HG03097 (cell line): Measurements from ENCODE around the gene KLHL17.

Experiments
- ATAC-seq: cut with Tn5 transposase; IDR thresholded peaks from one replicate; pipeline ENCODE4 v1.9.1; 2021; ENCODE audit not compliant: unreplicated experiment, low FRiP score

Gene KLHL17

DNA sequence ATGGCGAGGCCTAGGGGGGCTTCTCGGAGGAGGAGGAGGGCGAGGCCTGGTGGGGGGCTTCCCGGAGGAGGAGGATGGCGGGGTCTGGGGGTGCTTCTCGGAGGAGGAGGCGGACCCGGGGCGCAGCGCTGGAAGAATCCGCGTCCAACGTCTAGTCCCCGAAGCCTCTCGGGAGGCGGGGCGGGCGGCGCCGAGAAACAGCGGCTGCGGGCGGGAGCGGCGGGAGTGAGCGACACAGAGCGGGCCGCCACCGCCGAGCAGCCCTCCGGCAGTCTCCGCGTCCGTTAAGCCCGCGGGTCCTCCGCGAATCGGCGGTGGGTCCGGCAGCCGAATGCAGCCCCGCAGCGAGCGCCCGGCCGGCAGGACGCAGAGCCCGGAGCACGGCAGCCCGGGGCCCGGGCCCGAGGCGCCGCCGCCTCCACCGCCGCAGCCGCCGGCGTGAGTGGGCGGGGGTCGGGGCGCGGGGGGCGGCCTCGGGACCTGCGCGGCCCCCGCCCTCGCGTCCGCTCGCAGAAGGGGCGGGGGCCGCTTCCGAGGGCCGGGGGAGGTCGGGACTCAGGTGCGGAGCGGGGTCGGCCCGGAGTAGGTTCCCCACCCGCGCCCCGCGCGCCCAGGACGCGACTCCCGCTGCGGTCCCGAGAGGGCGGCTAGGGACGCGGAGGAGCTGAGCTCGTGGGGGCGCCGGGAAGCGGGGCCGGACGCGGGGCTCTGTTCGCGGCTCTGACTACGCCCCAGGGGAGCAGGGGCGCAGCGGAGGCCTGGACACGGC lies at the start of gene KLHL17:
TSS of gene KLHL17 (plus strand) at position 222 of the 769 bp plus-strand sequence. CDS start at position 332, 110 bp downstream.
- ATAC-seq, result peak; percentile 37

DNA sequence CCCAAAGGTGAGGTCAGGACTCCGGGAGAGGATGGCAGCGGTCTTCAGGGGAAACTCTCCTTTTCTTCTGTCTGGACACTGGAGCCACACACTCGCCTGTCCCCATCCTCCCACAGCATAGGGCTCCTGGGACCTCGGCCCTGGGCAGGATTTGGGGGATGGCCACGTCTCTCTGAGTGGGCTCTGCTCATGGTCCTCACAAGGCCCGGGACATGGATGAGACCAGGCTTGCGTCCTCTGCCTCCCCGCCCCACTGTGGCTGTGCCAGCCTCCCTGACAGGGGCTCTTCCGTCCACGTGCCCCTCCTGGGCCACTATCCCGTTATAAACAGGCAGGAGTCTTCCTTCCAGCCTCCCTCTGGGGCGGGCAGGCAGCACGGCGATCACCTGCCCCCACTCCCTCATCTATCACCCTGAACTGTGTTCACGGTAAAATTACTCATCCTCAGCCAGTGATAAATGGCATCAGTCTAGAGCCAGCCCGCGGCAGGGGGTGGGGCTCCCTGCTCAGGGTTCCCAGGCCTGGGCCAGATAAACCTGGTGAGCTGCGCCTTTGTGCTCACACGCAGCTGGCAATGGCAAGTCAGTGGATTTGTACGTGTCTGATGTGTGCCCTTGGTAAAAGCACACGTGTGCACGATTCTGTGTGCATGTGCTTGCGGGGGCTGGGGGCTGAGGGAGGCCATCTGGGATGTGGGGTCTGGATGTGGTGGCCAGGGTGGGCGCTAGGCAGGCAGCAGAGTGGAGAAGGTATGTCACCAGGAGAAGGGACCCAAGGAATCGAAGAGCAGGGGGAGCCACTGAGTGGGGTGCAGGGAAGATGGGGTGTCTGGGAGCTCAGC lies 49.3 kb upstream of the KLHL17 start:
- ATAC-seq, result no peak

DNA sequence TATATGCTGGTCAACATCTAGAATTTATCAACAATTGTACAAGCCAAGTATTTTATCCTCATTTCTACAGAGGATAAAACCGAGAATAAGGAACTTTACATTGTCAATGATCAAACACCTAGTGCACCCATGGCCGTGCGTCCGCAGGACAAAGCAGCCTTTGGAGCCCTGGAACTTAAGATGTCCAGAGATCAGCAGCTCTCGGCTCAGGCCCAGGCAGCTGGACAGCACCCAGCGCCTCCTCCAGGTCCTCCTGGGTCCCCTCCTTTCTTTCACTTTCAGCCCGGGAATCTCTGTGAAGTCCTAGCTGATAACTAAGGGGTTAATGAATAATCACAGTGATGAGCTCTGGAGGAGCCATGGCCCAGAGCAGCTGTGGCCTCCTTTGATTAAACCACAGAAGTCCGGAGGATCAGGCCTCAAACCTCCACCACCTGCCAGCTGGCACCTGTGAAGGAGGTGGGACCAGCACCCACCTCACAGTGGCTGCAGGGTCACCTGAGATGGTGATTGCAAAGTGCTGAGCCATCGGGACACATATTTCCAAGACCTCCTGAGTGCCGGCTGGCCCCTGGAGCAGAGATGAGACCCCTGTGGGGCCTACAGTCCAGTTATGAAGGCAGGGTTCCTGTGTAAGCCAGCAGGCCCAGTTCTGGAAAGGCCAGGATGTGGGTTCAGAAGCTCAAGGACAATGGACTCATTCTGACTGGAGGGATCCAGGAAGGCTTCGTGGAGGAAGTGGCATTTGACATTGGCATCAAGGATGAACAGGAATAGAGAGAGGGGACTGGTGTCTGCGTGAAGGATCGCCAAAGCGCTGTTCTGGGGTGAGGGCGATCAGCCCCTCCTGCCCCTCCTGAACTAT lies 48.3 kb upstream of the KLHL17 start:
- no peak for ATAC-seq

DNA sequence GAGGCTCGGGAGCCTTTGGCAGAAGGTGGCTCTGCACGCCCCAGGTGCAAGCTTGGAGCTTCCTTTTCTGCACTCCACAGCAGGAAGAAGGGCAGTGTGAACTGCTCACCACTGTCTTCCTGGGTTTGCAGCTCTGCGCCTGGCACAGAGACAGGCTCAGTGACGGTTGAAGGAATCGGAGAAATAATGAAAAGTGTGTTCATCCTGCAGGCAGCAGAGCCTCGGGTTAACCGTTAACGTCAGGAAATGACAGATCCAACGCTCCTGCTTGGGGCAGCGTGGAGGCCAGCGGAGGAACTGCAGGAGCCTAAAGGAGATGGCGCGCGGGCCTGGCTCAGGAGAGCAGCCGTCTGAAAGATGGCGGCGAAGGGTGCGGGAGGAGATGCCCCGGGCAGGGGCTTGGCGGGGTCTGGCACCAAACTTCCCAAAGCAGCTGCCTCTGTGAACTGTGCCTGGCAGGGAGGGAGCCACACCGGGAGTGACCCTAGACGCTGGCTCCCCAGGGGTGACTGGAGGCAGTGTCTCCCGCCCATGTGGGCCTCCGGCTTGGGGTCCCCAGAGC lies 47.6 kb upstream of the KLHL17 start:
- no peak for ATAC-seq

DNA sequence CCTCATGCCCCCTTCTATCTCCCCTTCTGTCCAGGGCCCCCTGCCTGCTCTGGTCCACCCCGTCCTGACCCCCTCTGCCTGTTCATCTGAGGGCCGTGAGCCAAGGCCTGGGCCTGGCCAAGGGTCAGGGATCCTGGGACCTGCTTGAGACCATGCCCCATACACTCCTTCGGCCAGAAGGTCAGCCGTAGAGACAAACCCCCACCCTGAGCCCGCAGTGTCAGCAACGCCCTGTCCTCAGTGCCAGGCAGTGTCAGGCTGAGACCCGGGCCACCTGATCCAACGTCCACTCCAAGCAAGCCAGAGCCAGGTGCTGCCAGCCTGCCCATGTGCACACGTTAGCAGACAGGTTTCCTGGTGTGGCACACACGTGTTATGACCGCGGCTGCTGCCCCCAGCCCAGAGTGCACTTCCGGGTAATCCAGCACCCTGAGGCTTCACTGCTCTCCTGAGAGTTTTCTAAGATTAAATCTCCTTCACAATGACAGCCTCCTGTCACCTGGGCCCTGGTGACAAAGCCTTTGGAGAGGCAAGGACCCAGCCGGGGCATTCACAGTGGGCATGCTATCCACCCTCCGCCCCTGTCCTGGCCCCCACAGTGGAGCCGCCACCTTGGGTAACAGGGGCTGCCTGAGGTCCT lies 46.8 kb upstream of the KLHL17 start:
- ATAC-seq, result no peak

DNA sequence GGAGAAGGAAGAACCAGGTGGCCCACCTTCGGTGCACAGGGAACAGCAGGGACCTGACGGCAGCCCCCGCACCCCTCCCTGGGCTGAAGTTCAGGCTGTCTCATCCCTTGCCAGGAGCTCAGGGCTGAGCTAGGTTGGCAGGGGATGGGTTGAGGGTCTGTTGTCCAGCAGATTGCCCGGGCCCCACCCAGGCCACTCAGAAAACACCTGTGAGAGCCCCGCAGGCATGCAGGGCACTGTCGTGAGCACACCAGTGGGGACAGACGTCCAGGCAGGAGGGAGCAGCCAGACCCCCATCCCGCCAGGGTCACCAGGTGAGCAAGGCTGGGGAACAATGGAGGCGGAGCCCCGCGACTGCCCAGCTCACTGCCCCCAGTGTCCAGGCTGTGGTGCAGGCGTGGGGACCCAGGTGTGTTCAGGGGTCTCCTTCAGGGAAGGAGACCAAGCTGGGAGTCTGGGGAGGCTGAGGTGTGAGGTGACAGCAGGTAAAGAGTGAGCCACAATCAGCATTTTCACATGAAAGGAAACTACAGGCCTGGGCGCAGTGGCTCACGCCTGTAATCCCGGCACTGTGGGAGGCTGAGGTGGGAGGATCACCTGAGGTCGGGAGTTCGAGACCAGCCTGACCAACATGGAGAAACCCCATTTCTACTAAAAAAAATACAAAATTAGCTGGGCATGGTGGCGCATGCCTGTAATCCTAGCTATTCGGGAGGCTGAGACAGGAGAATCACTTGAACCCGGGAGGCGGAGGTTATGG lies 46.1 kb upstream of the KLHL17 start:
- ATAC-seq, result no peak

DNA sequence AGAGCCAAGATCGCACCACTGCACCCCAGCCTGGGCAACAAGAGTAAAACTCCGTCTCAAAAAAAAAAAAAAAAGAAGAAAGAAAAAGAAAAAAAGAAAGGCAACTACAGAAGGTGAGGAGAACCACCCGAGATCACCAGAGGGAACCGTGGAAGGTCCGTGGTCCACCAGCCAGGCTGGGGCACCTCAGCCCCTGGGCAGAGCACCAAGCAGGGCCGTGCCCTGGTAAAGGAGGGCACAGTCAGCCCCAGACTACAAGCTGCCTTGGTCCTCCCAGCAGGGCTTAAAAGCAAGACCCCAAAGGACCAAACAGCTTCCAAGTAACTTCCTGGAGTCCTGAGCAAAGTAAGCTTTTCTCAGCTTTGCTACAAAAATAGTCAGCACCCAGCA lies 45.5 kb upstream of the KLHL17 start:
- ATAC-seq, result no peak

DNA sequence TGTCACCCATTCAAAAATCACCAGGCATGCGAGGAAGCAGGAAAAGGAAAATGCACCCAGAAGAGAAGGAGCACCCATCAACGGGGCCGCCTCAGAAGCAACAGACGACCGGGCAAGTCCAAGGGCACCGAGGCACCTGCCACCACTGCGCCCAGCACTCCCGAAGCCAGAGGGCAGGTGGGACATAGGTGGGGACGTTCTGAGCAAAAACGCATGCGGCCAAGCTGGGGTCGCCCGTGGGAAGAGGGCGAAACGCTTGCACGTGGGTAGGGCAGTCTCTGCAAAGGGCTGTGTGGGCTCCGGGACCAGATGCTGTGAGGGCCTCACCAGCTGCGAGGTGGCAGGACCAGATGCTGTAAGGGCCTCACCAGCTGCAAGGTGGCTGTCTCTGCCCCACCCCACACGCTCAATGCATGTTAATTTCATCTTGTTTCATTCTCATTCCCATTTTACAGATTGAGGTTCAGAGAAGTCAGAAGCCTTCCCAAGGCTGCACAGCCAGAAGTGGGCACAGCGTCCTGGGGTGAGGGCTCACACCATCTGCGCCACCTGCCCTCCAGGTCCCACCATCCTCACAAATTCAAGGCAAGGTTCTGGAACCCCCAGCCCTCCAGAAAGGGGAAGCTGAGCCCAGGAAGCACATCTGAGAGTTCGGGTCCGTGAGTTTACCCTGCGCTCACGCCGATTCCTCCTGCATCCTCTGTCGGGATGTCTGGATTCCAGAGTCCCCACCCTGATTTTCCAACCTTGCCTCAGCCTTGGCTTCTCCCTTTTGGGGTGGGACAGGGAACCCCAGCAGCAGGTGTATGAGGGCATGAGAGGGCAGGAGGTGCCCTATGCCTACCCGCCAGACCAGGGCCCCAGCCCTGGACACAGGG lies 44.9 kb upstream of the KLHL17 start:
- no peak for ATAC-seq

DNA sequence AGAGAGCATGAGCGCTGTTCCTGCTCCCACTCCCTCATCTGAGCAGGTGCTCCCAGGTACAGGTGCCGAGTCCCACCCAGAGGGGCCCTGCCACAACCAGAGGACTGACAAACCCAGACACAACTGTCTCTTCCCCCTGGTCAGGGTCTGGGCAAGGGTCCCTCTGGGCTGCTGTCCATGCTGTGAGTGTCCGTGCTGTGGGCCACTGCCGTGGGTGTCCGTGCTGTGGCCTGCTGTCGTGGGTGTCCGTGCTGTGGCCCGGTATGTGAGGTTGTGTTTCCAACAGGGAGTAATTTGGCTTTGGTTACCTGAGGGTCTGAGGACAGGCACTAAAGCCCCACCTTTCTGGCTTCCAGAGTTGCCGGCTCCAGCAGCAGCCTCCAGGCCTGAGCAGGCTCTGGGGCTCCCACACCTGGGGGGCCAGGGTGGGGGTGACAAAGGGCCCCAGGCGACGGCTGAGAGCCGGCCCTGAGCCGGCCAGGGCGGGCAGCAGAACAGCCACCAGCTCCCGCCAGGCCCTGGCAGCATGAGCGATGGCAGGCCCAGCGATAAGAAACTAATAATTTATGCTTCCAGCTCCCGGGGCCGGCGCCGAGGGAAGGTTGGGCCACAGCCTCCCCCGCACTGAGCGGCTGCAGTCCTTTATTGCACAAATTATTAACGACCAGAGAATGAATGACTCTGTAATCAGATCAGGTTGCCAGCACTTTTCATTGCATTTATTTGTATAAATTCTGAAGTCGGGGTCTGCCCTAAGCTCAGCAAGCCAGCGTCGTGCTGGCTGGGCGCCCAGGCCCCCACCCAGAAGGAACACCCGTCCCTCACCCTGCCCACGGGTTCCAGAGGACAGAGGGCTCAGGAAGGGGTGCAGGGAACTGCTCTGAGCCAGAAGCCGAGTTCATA lies 44.0 kb upstream of the KLHL17 start:
- no peak for ATAC-seq

DNA sequence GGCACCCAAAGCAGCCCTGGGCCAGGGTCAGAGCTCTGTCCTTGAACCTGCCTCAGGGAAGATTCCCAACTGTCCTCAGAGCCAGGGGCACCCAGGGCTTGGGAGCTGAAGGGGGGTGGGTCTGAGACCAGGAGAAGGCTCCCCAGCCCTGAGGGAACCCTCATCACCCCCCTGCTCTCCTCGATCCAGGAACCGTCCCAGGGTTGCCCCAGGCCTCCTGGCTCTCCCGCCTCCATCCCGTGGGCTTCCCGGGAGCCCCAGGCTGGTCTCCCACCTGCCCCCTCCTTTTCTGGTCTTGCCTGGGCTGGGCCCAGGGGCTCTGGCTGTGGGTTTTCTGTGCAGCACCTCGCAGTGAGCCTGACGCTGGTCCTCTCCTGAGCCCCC lies 43.3 kb upstream of the KLHL17 start:
- ATAC-seq, result no peak

DNA sequence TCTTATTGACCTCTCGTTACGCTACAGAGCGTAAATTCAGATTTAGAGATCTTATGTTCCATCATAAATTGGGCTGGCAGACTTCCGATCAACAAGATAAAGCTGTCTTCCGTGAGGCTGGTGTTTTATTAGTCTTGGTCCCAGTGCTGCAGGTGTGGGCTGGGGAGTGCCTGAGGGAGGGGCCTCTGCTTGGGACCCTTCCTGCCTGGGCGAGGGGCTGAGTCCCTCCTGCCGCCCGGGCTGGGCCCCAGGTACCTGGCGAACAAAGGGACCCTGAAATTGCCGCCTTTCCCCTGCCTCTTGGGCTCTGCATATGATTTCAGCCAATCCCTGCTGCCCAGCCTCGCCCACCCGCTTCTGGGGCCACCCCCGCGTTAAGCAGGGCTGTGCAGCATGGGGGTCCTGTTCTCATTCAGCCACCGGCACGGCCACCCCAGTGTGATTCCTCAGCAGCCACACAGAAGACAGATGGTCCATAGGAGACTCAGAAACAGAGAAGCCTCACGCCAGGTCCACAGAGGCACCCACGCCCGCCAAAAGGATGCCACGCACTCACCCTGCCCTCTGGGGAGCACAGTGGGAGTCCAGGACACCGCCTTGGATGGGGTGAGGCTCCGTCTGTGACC lies 42.8 kb upstream of the KLHL17 start:
- no peak for ATAC-seq

DNA sequence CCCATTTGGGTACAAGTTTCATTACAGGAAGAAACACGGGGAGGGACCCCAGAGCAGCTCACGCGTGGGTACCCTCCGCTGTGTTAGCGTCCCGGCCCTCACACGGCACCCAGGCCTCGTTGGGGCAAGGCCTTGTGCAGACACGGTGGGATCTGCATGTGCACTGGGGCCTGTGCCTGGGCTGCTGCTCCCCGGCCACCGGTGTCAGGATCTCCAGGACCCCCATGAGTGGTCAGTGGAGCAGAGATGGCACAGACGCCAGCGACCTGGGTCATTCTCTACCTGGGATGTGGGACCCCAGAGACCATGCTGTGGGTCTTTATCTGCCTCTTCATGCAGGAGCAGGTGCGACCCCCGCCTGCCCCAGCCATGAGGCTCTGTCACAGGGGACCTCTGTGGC lies 42.0 kb upstream of the KLHL17 start:
- no peak for ATAC-seq

DNA sequence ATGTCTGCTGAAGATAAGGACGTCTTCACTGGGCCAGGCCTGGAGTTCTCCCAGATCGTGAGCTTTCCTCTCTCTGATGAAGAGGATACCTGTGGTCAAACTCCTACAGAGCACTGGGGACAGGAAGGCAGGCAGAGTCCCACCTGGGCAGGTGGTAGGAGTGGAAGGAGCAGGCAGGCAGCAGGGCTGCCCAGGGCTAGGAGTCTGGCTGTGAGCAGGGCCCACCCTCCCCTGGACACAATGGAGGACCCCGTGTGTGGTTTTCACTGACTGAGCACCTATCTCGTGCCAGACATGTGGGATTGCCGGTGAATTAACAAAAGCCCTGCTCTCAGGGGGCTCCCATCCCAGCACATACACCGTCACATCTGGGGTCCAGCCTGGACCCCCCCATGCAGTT lies 41.5 kb upstream of the KLHL17 start:
- ATAC-seq, result no peak

DNA sequence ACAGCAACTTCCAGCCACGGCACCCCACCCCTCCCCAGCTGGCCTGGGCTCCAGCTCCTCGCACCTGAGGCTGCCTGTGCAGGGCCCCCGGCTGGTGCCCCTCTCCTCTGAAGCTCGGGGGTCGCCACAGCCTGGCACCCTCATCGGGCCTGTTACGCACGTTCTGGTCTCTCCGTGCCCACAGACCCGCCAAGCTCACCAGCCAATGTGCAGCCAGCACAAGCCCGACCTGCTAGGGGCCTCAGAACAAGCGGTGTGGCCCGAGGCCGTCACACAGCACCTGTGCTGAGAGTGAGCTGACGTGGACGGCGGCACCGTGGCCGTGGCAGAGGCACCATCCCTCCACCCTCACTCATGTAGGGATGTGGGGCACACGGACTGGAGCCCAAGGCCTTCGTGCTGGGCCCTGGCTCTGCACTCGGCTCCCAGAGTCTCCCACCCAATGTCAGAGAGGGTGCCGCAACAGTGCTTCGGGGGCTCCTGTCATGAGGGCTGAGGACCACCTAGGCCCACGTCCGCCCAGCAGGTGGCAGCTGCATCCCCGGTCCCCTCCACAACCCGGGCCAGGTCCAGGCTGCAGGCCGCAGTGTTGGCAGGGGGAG lies 41.0 kb upstream of the KLHL17 start:
- ATAC-seq, result no peak

DNA sequence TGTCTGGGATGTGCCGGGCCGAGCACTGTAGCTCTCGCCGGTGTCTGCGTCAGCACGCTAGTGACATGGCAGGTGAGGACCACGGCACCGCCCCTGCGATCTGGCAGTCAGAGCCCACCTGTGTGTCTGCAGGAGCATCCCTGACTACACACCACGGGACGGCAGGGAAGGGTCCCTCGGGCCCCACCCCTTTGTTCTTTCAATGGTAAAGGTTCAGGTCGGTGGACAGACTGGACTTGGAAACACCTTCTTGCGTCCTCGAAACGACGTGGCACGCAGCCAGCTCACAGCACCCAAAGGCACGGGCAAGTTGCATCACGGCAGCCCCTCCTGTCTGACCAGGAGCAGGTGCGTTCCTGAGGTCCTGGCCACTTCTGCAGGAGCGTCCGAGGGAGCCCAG lies 40.4 kb upstream of the KLHL17 start:
- no peak for ATAC-seq

DNA sequence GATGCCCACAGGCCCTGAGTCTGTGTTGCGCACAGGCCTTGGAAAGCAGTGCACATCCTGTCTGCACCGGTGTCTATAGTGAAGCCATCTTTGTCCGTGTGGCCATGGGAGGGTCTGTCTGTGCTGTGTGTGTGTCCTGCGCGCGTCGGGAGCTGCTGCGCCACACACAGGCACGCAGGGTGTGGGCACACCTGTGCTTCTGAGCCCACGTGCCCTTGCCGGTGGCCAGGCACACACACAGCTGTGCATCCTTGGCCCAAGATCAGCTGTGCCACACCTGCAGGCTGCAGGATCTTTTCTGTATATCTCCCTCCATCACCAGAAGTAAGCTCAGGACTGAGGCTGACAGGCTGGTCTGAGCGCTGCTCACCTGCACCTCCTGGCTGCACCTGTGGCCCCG lies 39.9 kb upstream of the KLHL17 start:
- no peak for ATAC-seq
